ENCODE results near the gene FMOD. TPM values are rescaled to one million over a fixed set of nuclear protein-coding genes. Genes with fewer than 3 reads are reported as not detected.

Gene FMOD
- total and polyA plus RNA-seq, 2 donors (not counting 1 experiment from before 2014, with no cell fraction given), result 3.3 to 9.0 TPM

- H3K79me2 ChIP-seq (ENCODE audit: control insufficient read depth, insufficient read depth, low read length), result no peaks in the 10 kb centered on the region
- peaks cover 4% of the 10 kb centered on the region for H3K4me1 ChIP-seq (ENCODE audit: control insufficient read depth, extremely low read depth, insufficient read depth, low read length)
- H3K4me3 ChIP-seq (replicated peaks in 1 of 4; ENCODE audit: control extremely low read depth in 1 of 4, insufficient read depth in 1 of 4, low read depth in 3 of 4, low read length in 4 of 4), result no peak overlapping the region
- H3K36me3 ChIP-seq (ENCODE audit: control insufficient read depth, insufficient read depth, low read length), result no peaks in the 10 kb centered on the region
- H4K20me1 ChIP-seq (ENCODE audit: control insufficient read depth, extremely low read depth, insufficient read depth, low read length), result no peaks in the 10 kb centered on the region
- H3K27me3 ChIP-seq (ENCODE audit: control insufficient read depth, insufficient read depth, low read length), result peaks cover 7% of the 10 kb centered on the region
- no peak overlapping the region for H3K27ac ChIP-seq (ENCODE audit: insufficient read depth, low read length)
- TF ChIP-seq, protein P1, sequence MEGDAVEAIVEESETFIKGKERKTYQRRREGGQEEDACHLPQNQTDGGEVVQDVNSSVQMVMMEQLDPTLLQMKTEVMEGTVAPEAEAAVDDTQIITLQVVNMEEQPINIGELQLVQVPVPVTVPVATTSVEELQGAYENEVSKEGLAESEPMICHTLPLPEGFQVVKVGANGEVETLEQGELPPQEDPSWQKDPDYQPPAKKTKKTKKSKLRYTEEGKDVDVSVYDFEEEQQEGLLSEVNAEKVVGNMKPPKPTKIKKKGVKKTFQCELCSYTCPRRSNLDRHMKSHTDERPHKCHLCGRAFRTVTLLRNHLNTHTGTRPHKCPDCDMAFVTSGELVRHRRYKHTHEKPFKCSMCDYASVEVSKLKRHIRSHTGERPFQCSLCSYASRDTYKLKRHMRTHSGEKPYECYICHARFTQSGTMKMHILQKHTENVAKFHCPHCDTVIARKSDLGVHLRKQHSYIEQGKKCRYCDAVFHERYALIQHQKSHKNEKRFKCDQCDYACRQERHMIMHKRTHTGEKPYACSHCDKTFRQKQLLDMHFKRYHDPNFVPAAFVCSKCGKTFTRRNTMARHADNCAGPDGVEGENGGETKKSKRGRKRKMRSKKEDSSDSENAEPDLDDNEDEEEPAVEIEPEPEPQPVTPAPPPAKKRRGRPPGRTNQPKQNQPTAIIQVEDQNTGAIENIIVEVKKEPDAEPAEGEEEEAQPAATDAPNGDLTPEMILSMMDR (conservative IDR thresholded peaks at IDR 0.05 in 1 of 2, IDR thresholded peaks at IDR 0.05 in 1 of 2; ENCODE audit: low read depth in 1 of 2, low read length in 2 of 2), result no peak
- TF ChIP-seq EZH2 (IDR thresholded peaks at IDR 0.05; ENCODE audit: low read length, missing control alignments), result no peak
- DNase-seq (ENCODE audit: low read depth in 2 of 2), result no peak
- no peak overlapping the region for H3K9ac ChIP-seq (ENCODE audit: insufficient read depth, low read length)
- no peak overlapping the region for H2AFZ ChIP-seq (ENCODE audit: low read length)
- H3K9me3 ChIP-seq (ENCODE audit: control insufficient read depth, insufficient read depth, low read depth, low read length), result no peaks in the 10 kb centered on the region
- H3K4me2 ChIP-seq (ENCODE audit: extremely low read depth, insufficient read depth, low read length), result no peak overlapping the region
Measured at GRCh38 chr1:203381151-203381751, 30.3 kb upstream of the FMOD start.

DNA sequence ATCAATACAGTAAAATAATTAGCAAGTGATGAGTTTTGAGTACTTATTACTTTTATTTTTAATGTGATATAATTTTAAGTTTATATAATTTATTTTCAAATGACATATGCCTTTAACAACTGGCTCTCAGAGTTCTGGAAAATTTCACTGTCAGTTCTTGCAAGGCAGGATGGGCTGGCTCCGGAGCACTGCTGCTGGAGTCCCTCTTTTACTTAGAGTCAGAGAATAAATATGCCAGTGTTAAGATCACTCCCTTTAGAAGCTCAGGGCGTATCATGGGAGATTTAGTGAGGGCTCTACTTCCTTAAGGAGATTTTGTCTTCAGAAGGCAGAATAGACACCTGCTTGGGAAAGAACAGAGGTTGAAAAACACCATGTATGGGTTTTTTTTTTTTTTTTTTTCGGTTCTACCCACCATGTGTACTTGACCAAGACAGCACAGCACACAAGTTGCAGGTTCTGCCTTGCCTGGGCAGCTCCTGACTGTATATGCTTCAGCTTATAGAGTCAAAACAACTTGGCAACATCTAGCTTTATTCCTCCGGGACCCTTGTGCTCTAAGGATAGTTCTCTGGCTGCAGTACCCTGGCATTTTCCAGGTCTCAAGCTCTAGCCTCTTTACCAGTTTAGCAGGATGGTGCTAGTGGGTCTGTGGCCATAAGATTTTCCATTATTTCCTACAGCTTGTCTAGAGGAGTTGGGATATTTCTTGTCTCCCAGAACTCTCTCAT is 29.7 kb upstream of the FMOD start:
- H3K9me3 ChIP-seq (ENCODE audit: control insufficient read depth, insufficient read depth, low read depth, low read length), result no peaks in the 10 kb centered on the region
- no peak overlapping the region for H3K4me2 ChIP-seq (ENCODE audit: extremely low read depth, insufficient read depth, low read length)
- TF ChIP-seq EZH2 (IDR thresholded peaks at IDR 0.05; ENCODE audit: low read length, missing control alignments), result no peak
- TF ChIP-seq, protein P1 (conservative IDR thresholded peaks at IDR 0.05 in 1 of 2, IDR thresholded peaks at IDR 0.05 in 1 of 2; ENCODE audit: low read depth in 1 of 2, low read length in 2 of 2), result no peak
- no peak overlapping the region for H3K27ac ChIP-seq (ENCODE audit: insufficient read depth, low read length)
- no peaks in the 10 kb centered on the region for H3K79me2 ChIP-seq (ENCODE audit: control insufficient read depth, insufficient read depth, low read length)
- H3K27me3 ChIP-seq (ENCODE audit: control insufficient read depth, insufficient read depth, low read length), result peaks cover 7% of the 10 kb centered on the region
- H3K36me3 ChIP-seq (ENCODE audit: control insufficient read depth, insufficient read depth, low read length), result no peaks in the 10 kb centered on the region
- H3K4me1 ChIP-seq (ENCODE audit: control insufficient read depth, extremely low read depth, insufficient read depth, low read length), result peaks cover 4% of the 10 kb centered on the region
- H3K4me3 ChIP-seq (replicated peaks in 1 of 4; ENCODE audit: control extremely low read depth in 1 of 4, insufficient read depth in 1 of 4, low read depth in 3 of 4, low read length in 4 of 4), result no peak overlapping the region
- no peak for DNase-seq (ENCODE audit: low read depth in 2 of 2)
- H4K20me1 ChIP-seq (ENCODE audit: control insufficient read depth, extremely low read depth, insufficient read depth, low read length), result no peaks in the 10 kb centered on the region
- H2AFZ ChIP-seq (ENCODE audit: low read length), result no peak overlapping the region
- no peak overlapping the region for H3K9ac ChIP-seq (ENCODE audit: insufficient read depth, low read length)

DNA sequence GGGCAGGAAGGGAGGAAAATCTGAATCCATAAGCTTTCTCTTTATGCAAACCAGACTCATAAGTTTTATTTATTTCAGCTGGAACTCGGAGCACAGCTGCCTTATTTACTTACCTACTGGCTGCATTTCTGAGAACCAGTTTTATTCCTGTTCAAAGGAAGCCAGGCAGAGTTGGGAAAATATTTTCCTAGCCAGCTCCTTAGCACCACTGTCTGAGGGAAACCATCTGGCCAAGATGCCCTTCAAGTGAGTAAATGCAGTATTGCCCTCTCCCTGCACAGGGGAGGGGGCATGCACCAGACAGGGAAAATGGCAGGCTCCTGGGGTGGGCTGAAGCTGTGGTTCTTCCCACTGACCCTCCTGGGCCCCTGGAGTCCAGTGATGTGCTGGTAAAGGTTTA is 28.9 kb upstream of the FMOD start:
- H3K4me1 ChIP-seq (ENCODE audit: control insufficient read depth, extremely low read depth, insufficient read depth, low read length), result peaks cover 4% of the 10 kb centered on the region
- no peak overlapping the region for H3K27ac ChIP-seq (ENCODE audit: insufficient read depth, low read length)
- no peaks in the 10 kb centered on the region for H3K79me2 ChIP-seq (ENCODE audit: control insufficient read depth, insufficient read depth, low read length)
- H4K20me1 ChIP-seq (ENCODE audit: control insufficient read depth, extremely low read depth, insufficient read depth, low read length), result no peaks in the 10 kb centered on the region
- no peak overlapping the region for H3K4me2 ChIP-seq (ENCODE audit: extremely low read depth, insufficient read depth, low read length)
- H3K9ac ChIP-seq (ENCODE audit: insufficient read depth, low read length), result no peak overlapping the region
- no peaks in the 10 kb centered on the region for H3K9me3 ChIP-seq (ENCODE audit: control insufficient read depth, insufficient read depth, low read depth, low read length)
- no peak overlapping the region for H2AFZ ChIP-seq (ENCODE audit: low read length)
- peaks cover 7% of the 10 kb centered on the region for H3K27me3 ChIP-seq (ENCODE audit: control insufficient read depth, insufficient read depth, low read length)
- no peak for TF ChIP-seq EZH2 (IDR thresholded peaks at IDR 0.05; ENCODE audit: low read length, missing control alignments)
- TF ChIP-seq, protein P1 (conservative IDR thresholded peaks at IDR 0.05 in 1 of 2, IDR thresholded peaks at IDR 0.05 in 1 of 2; ENCODE audit: low read depth in 1 of 2, low read length in 2 of 2), result no peak
- no peak overlapping the region for H3K4me3 ChIP-seq (replicated peaks in 1 of 4; ENCODE audit: control extremely low read depth in 1 of 4, insufficient read depth in 1 of 4, low read depth in 3 of 4, low read length in 4 of 4)
- DNase-seq (ENCODE audit: low read depth in 2 of 2), result peak in 1 of 2 donors; percentile 31
- H3K36me3 ChIP-seq (ENCODE audit: control insufficient read depth, insufficient read depth, low read length), result no peaks in the 10 kb centered on the region
